DOHH2 (cell line): ENCODE results near the gene FAM83C.

ENCODE experiments used
- H3F3A ChIP-seq: fragments of 200-600 bp; sonication (generic), shearing (Covaris generic); 2 replicates; pipeline ENCODE4 v1.6.0; 2016; ENCODE audit warnings: antibody characterized with exemption, mild to moderate bottlenecking; ENCODE audit not compliant: control insufficient read depth, insufficient read depth
- H3K27ac ChIP-seq: fragments of 200-600 bp; sonication (generic); 2 replicates; pipeline ENCODE4 v1.5.1; 2014; ENCODE audit warnings: low read depth, mild to moderate bottlenecking, low read length, moderate library complexity
- H3K27me3 ChIP-seq: fragments of 200-600 bp; sonication (generic); 2 replicates; pipeline ENCODE4 v1.6.1; 2014; ENCODE audit warnings: mild to moderate bottlenecking, low read length, mixed read lengths; ENCODE audit not compliant: control insufficient read depth
- H3K36me3 ChIP-seq: fragments of 200-600 bp; sonication (generic); 2 replicates; pipeline ENCODE4 v1.6.1; 2014; ENCODE audit warnings: mild to moderate bottlenecking, low read length, moderate library complexity, mixed read lengths; ENCODE audit not compliant: control insufficient read depth
- H3K4me1 ChIP-seq: fragments of 200-600 bp; sonication (generic); 2 replicates; pipeline ENCODE4 v1.6.1; 2014; ENCODE audit warnings: mild to moderate bottlenecking, low read length, mixed read lengths; ENCODE audit not compliant: control insufficient read depth
- H3K4me2 ChIP-seq: fragments of 200-600 bp; sonication (generic); 2 replicates; pipeline ENCODE4 v1.6.0; 2014; ENCODE audit warnings: mild to moderate bottlenecking, low read length, moderate library complexity
- H3K4me3 ChIP-seq: fragments of 200-600 bp; sonication (generic); 2 replicates; pipeline ENCODE4 v1.5.1; 2014; ENCODE audit warnings: mild to moderate bottlenecking, low read length, mixed read lengths
- H3K79me2 ChIP-seq: fragments of 200-600 bp; sonication (generic); 2 replicates; pipeline ENCODE4 v1.6.1; 2014; ENCODE audit warnings: mild to moderate bottlenecking, low read length, mixed read lengths; ENCODE audit not compliant: control insufficient read depth
- H3K9me2 ChIP-seq: fragments of 200-600 bp; sonication (generic); replicated peaks from 2 replicates; pipeline ENCODE4 v1.6.1; 2014; ENCODE audit warnings: mild to moderate bottlenecking, low read length, mixed read lengths; ENCODE audit not compliant: control insufficient read depth
- H3K9me3 ChIP-seq: fragments of 200-600 bp; sonication (generic); 2 replicates; pipeline ENCODE4 v1.6.1; 2014; ENCODE audit warnings: antibody characterized with exemption, low read length, mixed read lengths; ENCODE audit not compliant: control insufficient read depth, insufficient read depth
- H4K20me1 ChIP-seq: fragments of 200-600 bp; sonication (generic); 2 replicates; pipeline ENCODE4 v1.6.0; 2014; ENCODE audit warnings: low read depth, mild to moderate bottlenecking, antibody characterized with exemption, low read length, moderate library complexity; ENCODE audit not compliant: control insufficient read depth, insufficient read depth
- EZH2phosphoT487 ChIP-seq: fragments of 200-600 bp; sonication (generic); IDR thresholded peaks from 2 replicates; pipeline ENCODE4 v1.6.1; 2017; ENCODE audit warnings: borderline replicate concordance, mild to moderate bottlenecking, antibody characterized with exemption, low read length, moderate library complexity, mixed read lengths
- TF ChIP-seq, protein P1 (sequence below): fragments of 200-600 bp; sonication (generic); IDR thresholded peaks from one replicate; pipeline ENCODE4 v1.5.1; 2014; ENCODE audit warnings: antibody characterized with exemption, mild to moderate bottlenecking, low read depth, low read length; ENCODE audit not compliant: poor library complexity, severe bottlenecking

FAM83C gene

DNA sequence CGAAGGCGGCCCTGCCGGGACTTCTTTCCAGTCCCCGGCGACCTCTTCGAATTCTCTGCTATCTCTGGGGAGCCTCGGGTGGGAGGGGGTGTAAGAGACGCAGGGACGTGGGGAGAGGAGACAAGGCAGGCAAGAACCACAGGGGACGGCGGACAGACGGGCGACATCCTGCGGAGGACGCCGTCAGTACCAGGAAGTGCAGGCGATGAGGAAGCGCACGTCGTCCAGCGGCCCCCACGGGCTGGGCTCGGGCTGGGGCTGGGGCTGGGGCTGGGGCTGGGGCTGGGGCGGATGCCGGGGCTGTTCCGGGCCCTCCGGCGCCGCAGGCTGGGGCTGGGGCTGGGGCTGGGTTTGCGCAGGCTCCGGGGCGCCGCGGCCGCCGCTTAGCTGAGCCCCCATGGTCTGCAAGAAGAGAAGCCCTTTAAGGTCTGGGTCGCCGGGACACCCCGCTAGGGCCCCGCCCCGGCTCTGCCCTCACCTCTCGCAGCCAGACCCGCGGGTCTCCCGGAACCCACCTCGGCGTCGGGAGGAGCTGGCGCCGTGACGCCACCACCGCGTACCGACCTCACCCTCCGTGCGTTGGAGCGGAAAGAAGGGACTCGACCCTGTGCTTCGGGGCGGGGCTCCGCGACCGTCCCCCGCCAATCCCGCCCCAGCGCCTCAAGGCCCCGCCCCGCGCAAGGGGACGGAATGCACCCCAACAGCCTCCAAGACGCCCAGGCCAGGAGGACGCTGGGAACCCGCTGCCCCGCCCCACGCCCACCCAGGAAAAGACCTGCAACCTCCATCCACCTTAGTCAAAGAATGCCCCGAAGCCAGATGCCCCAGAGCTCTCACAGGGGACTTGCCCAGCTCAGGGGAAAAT is 14.5 kb downstream of the FAM83C start, which contains the start of gene MMP24OS:
Gene MMP24OS (minus strand): TSS at position 592 of the 865 bp plus-strand sequence. CDS start 193 bp downstream, at position 399.
- Histone ChIP-seq H3F3A (peaks cover 19% of the 10 kb centered on the region), H3K4me2 (peak within 1 kb of the TSS; percentile 95), H3K36me3 (peaks cover 62% of the 10 kb centered on the region)

DNA sequence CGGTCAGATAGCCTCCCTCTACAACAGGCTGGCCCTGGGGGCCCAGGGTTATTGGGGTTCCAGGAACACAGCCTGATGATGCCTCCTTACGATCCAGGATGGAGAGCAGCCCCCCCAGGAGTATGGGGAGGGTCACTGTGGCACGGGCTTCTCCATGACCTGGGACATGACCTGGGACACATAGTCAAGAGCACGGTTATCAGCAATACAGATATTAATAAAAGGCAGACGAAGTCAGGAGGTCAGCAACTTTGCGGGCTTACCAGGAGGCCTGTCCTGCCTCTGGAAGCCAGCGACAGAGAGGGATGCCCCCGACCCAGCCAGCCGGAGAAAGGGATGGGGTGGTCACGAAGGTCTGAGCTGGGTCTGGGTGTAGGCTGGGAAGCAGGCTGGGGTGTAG is 15.1 kb downstream of the FAM83C start:
- H3K9me2 ChIP-seq: no peaks in the 10 kb centered on the region
- H3K4me3 ChIP-seq: peak overlapping the region; percentile 98
- H3K9me3 ChIP-seq: no peaks in the 10 kb centered on the region
- H3K79me2 ChIP-seq: peaks cover 31% of the 10 kb centered on the region
- H3F3A ChIP-seq: peaks cover 19% of the 10 kb centered on the region
- H3K27ac ChIP-seq: peak overlapping the region; percentile 74
- no peaks in the 10 kb centered on the region for H3K27me3 ChIP-seq
- peak overlapping the region; percentile 95 for H3K4me2 ChIP-seq
- no peak for TF ChIP-seq EZH2phosphoT487
- TF ChIP-seq, protein P1, sequence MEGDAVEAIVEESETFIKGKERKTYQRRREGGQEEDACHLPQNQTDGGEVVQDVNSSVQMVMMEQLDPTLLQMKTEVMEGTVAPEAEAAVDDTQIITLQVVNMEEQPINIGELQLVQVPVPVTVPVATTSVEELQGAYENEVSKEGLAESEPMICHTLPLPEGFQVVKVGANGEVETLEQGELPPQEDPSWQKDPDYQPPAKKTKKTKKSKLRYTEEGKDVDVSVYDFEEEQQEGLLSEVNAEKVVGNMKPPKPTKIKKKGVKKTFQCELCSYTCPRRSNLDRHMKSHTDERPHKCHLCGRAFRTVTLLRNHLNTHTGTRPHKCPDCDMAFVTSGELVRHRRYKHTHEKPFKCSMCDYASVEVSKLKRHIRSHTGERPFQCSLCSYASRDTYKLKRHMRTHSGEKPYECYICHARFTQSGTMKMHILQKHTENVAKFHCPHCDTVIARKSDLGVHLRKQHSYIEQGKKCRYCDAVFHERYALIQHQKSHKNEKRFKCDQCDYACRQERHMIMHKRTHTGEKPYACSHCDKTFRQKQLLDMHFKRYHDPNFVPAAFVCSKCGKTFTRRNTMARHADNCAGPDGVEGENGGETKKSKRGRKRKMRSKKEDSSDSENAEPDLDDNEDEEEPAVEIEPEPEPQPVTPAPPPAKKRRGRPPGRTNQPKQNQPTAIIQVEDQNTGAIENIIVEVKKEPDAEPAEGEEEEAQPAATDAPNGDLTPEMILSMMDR: no peak
- peaks cover 7% of the 10 kb centered on the region; the same call in 1 of the 2 replicates for H4K20me1 ChIP-seq
- peaks cover 14% of the 10 kb centered on the region for H3K4me1 ChIP-seq
- peaks cover 55% of the 10 kb centered on the region for H3K36me3 ChIP-seq

More for the DNA sequence above, 14.5 kb downstream of the FAM83C start, which contains the start of gene MMP24OS:
- H3K9me3 ChIP-seq: no peaks in the 10 kb centered on the region
- peaks cover 11% of the 10 kb centered on the region; the same call in 1 of the 2 replicates for H4K20me1 ChIP-seq
- peak within 1 kb of the TSS; percentile 98 for H3K4me3 ChIP-seq
- no peaks in the 10 kb centered on the region for H3K9me2 ChIP-seq
- H3K27me3 ChIP-seq: no peaks in the 10 kb centered on the region
- H3K79me2 ChIP-seq: peaks cover 37% of the 10 kb centered on the region
- H3K27ac ChIP-seq: peak within 1 kb of the TSS; percentile 74
- TF ChIP-seq, protein P1: peak; percentile 50
- no peak for TF ChIP-seq EZH2phosphoT487
- peaks cover 14% of the 10 kb centered on the region for H3K4me1 ChIP-seq

DNA sequence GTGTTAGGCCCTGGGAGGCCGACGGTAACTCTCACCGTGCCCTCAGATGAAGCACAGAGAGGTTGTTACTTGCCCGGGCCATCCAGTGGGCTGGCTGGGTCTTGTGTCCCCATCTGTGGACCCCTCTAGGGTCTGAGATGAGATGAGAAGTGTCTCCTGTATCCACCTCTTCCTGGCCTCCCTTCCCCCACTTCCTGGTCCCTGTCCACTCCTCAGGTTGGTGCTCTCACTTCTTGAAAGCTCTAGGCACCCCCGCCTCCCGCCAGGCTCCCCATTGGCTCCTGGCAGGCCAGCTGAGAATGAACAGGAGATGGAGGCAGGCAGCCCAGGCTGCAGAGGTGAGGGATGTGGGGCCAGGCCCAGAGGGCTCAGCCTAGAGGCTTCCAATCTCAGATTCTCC is 15.8 kb downstream of the FAM83C start:
- Histone ChIP-seq H3K4me1 (peaks cover 14% of the 10 kb centered on the region), H3K36me3 (peaks cover 48% of the 10 kb centered on the region), H3K27me3 (no peaks in the 10 kb centered on the region), H3F3A (peaks cover 17% of the 10 kb centered on the region), H3K79me2 (peaks cover 23% of the 10 kb centered on the region), H3K27ac (no peak overlapping the region), H3K4me3 (peak overlapping the region; percentile 98), H3K9me3 (no peaks in the 10 kb centered on the region), H3K9me2 (no peaks in the 10 kb centered on the region), H3K4me2 (peak overlapping the region; percentile 95), H4K20me1 (peaks cover 5% of the 10 kb centered on the region; the same call in 1 of the 2 replicates)
- TF ChIP-seq, protein P1: no peak
- no peak for TF ChIP-seq EZH2phosphoT487
